Superior temporal gyrus (tissue), 1 donor: ENCODE data around the gene STK10.

ENCODE experiments used
- DNase-seq: peaks from one replicate; pipeline ENCODE4 v3.0.0-alpha.2; 2016; ENCODE audit errors: extremely low spot score

The STK10 gene

DNA sequence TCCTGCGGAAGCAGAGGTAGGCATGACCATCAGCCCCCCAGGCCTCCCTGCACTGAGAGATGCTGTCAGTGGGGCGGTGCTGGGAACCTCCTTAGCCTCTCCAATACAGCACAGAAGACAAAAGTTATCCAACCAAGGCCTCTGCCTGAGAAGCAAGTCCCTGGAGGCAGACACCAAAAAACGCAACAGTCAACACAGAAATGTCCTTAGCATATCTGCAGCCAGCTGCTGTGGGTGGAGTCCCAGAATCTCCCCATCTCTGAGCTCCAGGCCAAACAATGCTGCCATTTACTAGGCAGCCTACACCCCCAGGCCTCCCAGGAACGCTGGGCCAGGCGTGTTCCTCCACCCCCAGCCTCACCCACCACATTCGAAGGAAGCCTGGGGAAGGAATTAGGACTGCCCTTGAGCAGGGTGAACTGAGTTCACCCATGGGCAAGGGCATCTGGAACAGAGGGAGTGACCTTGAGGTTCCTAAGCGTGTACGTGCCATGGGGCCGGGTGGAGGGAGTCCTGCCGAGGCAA, 43.7 kb downstream of the STK10 start:
- DNase-seq = peak; percentile 69

DNA sequence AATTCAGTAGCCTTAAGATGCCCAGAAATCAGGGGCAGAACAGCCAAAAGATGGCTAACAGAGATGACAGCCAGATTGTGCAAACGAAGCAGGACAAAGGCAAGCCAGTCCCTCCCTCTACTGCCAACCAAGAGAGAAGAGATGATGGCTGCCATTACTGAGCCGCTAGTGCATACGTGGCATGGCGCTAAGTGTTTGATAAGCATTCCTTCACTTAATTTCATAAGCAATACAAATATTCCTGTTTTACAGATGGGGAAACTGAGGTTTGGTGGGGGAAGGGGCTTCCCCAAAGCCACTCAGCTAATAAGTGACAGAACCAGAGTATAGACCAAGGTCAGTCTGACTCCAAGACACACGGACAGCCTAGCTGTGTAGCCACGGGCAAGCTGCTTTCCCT, 44.1 kb downstream of the STK10 start:
- no peak for DNase-seq

DNA sequence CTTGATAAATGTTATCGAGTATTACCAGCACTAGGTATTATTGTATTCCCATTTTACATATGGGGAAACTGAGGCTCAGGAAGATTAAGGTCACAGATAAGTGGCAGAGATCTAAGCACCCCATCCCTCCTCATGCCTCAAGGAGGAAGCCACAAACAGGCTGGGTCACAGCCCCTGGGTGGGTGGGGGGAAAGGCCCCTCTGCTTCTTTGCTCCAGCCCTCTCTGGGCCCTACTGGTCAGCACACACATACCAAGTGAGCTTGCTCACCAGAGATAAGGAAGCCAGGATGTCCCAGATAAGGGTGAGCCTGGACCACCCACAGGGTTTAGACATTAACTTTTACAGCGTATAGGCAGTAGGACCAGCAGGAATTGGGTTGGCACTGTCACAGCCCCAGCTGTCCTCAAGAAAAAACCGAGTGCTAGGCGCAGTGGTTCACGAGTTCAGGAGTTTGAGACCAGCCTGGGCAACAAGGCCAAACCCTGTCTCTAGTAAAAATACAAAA, 45.3 kb downstream of the STK10 start:
- DNase-seq = no peak

DNA sequence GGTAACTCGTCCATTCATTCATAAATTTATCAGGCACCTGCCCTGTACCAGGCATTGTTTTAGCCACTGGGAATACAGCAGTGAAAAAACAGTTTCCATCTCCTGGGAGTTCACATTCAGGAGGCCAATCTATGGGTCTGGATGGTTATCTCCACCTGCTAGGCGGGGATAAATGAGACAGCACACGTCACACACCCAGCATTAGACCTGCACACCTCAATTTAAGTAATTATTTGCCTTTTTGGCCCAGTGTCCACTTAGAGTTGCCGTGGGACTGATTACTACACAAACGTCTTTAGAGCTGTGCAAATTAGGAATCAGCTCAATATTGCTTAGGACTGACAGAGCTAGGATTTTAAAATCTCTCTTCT, 46.1 kb downstream of the STK10 start:
- DNase-seq = no peak

DNA sequence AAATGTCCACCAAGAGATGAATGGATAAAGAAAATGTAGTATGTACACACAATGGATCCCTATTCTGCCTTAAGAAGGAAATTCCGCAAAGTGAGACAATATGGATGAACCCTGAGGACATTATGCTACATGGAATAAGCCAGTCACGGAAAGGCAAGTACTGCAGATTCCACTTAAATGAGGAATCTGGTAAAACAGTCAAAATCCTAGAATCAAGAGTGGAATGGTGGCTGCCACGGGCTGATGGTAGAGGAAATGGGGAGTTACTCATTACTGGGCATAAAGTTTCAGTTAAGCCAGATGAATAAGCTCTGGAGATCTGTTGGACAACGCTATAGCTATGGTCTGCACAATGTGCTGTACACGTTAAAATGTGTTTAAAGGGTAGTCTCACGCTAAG, 47.2 kb downstream of the STK10 start:
- DNase-seq = no peak

DNA sequence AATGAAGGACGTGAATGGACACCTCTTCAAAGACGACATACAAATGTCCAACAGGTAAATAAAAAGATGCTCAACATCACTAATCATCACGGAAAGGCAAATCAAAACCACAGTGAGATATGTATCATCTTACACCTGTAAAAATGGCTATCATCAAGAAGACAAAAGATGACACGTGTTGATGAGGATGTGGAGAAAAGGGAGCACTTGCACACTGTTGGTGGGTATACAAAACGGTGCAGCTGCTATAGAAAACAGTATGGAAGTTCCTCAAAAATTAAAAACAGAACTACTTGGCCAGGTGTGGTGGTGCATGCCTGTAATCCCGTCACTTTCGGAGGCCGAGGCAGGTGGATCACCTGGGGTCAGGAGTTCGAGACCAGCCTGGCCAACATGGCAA, 47.9 kb downstream of the STK10 start:
- DNase-seq = no peak

DNA sequence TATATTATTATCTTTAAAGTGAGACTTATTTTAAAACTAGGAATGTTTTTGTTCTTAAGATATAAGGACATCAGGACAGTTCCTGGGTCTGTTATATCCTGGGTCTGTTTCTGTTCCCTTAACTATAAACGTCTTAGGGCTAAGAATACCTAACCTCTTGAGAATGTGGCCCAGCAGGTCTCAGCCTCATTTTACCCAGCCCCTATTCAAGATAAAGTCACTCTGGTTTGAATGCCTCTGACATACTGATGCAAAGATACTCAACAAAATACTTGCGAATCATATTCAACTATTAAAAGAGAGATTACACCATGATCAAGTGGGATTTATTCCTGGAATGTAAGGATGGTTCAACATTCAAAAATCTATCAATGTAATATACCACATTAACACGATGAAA, 51.0 kb downstream of the STK10 start:
- no peak for DNase-seq

DNA sequence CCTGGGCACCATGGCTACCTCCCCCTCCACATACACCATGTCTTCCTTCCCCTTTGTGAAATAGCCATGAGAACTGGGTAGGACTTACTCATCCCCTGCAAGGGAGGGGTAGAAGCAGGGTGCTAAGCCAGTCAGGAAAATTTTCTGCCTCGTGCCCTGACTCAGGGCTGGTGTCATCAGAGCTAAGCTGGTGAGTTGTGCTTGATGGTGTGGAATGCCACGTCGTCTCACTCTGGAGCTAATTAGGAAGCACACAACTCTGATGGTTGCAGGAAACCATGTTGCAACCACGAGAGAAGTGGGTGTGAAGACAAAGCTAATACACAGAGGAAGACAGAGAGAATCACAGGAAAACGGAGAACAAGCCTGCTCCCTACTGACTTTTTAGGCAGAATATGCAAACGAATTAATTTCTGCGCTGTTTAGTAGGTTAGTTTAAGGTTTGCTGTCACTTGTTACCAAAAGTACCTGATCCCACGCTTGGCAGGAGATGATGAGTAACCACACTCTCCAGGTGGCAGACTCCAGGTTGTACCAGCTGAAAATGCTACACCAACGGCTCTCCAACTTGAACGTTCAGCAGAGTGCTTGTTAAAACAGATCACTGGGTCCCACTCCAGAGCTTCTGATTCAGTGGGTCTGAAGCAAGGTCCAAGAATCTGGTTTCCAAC, 54.5 kb downstream of the STK10 start:
- no peak for DNase-seq

DNA sequence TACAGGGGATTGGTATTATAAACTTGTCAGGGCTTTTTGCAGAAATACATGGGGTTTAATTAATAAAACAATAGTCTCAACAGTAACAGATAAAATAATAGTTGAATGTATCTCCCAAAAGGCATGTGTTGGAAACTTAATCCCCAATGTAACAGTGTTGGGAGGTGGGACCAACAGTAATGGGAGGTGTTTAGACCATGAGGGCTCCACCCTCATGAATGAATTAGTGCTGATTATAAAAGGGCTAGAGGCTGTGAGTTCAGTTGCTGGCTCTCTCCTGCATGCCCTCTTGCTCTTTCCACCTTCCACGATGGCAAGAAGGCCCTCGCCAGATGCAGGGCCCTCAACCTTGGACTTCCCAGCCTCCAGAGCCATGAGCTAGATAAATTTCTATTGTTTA, 56.3 kb downstream of the STK10 start:
- no peak for DNase-seq

DNA sequence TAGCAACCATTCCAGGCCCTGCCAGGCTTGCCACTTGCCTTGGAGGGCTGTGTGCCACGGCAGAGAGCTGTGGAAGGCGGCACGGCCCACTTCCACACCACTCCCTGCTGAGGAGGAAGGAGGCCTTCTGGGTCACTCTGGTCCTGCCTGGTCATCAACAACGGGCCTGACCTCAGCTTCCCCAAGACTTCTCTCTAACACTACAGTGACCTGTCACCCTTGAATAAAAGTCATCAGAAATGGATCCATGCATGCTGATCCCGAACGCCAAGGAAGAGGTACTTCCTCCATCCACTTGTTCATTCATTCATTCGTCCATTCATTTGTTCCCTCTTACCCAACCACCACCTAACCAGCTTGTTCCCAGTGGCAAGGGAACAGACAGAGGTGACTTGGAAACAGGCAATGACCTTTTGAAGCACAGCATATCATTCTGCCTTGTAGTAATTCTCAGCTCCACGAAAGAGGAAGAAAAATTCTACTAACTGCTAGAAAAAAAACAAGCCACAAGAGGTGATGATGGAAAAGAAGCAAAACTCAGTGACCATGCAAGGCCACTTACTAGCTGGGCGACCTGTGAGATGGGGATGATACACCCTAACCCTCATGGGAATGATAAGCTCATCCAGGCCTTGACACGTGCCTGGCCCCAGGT, 58.6 kb downstream of the STK10 start:
- DNase-seq = no peak

DNA sequence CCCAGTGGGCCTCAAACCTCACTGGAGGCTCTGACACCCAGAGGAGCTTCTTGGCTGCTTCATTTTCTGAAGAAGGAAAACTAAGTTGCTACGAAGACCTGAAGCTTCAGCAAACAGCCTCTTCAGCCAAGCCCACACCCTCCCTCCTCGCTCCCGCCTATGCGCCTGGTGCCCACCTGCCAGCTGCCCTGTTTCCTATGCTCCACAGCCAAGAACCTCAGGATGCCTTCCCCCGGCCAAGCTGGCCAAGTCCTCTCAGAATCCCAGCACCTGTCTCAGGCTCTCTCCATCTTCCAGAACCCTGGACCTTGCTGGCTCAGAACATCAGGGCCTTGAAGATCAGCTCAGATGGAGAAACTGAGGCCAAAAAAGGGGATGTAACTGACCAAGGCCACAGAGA, 60.4 kb downstream of the STK10 start:
- no peak for DNase-seq

DNA sequence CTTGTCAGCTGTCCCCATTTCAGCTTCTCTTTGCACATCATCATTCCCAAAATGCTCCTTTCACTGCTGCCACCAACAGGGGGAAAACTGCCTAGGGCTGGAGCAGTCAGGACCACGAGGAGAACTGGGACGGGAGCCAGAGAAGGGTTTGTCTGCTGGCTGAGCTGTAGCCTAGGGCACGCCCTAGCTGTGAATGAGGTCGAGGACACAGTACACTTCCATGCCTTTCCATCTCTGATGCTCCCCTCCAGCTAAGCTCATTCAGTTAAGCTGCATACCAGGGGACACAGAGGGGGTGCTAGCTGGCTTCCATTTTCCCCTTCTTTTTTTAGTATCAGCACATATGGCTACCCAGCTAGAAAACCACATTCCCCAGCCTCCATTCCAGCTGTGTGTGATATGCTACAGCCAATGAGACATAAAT, 64.7 kb downstream of the STK10 start:
- peak; percentile 78 for DNase-seq

DNA sequence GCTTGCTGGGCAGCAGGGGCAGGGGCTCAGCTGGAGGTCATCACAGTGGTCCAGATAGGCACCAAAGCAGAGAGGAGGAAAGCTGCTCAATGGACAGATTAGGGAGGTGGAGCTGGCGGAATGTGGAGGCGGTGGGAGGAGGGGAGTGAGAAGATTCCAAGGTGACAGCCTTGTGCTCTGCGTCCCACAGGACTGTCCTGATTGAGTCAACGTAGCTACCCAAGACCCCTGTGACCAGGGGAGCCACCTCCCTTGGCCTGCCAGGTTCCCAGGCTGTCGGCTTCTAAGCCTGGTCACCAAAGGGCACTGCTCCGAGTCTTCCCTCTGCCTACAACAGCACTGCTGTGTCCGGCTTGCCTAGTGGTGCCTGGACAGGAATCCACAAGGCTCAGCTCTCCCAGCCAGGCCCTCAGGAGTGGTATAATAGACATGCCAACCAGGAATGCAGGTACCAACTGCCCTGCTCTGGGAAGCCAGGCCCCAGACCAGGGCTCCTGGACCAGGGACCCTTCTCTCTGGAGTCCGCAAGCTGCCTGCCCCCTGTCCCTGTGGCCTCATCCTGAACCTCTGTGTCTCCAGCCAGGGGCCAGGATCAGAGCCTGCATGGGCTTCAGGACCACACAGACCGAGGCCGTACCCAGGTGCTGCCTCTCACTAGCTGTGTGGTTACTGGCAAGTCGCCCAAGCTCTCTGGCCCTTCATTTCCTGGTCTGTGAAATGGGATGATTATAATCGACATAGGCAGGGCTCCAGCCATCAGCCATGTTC, 67.9 kb downstream of the STK10 start:
- DNase-seq = no peak

DNA sequence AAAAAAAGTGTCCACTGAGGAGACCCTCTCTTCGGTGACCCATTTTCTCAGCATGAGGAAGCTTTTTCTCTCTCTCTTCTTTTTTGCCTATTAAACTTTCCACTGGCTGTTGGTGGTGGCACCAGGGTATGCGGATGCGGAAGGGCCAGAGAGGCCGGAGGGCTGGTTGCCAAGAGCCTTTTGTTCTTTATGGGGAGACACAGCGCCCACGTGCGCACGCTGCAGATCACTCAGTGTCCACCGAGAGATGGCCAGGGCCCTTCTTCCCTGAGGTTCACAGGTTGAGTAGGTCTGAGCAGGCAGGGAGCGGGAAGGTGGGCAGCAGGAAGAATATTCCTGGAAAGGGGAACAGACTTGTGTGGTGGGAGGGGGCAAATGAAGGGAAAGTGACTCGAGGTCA, 69.1 kb downstream of the STK10 start:
- no peak for DNase-seq

DNA sequence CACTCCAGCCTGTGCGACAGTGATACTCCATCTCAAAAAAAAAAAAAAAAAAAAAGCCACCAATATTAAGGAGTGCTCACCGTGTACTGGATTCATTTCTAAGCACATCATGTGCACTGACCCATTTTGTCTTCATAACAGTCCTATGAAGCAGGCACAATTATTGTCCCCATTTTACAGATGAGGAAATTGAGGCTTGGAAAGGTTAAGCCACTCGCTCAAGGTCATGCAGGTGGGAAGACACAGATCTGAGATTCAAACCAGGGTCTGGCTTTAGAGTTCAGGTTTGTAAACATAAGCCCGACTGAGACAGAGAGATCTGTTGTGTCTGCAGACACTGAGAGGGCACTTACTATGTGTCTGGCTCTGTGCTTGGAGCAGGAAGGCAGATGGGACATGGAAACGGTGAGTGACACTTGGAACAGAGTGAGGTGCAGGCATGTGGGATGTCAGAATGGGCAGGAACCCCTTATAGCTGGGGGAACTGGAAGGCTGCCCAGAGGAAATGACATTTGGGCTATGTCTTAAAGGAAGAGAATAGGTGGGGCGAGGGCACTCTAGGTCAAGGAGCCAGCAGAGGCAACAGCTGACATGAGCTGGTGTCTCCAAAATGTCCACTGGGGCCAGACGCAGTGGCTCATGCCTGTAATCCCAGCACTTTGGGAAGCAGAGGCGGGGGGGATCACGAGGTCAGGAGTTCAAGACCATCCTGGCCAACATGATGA, 69.9 kb downstream of the STK10 start:
- no peak for DNase-seq

DNA sequence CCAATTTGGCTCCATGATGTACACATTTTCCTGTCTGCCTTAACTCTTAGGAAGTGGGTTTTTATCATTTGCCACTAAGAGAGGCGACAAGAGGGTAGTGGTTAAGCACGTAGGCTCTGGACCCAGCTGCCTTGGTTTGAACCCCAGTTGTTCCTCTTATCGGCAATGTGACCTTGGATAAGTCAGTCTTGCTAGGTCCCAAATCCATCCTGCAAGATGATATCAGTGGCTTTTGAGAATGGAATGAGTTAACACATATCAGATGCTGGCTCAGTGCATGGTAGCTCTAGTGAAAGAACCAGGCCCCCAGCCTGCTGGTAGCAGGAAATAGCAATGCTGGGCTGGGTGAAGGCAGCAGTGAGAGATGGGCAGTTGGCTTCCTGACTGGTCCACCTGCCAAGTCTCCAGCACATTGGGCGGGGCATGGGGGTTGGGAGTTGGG, 72.5 kb downstream of the STK10 start:
- no peak for DNase-seq

DNA sequence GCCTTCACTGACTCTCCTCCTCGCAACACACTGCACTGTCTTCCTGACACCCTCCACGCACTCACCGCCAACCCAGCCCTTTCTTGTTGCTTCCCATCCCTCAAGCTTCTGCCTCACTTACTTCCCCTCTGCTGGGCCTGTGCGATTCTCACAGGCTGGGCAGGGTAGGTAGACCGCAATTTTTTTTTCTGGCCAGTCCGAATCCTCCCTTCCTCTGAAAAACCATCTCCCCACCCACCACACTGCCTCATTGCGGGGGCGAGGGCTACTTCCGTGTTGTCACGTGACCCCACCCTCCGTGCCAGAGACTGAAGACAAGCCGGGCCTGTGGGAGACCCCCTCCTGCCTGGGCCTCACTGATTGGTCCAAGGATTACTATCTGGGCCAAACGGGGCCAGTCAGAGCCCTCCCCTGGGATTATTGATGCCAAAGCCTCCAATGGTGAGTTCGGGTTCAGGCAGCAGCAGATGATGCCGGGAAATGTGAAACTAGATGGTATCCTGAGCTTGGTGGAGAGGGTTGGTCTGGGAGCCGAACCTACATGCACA, 73.1 kb downstream of the STK10 start:
- no peak for DNase-seq

DNA sequence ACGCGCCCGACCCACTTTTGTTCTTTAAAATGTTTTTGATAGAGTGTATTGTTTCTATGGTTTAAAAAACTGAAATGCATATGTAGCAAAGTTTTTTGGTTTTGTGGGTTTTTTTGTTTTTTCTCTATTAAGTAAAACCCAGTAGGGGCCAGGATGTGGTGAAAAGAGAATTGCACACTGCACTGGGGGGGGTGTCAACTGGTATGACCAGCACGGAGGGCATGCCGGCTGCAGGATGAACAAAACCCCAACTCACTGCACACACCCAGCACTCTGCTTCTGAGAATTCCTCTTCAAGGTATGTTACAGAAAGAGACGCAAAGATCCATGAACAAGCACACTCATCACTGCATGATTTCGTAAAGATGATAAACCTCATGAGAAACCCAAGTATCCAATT, 75.0 kb downstream of the STK10 start:
- DNase-seq = no peak

DNA sequence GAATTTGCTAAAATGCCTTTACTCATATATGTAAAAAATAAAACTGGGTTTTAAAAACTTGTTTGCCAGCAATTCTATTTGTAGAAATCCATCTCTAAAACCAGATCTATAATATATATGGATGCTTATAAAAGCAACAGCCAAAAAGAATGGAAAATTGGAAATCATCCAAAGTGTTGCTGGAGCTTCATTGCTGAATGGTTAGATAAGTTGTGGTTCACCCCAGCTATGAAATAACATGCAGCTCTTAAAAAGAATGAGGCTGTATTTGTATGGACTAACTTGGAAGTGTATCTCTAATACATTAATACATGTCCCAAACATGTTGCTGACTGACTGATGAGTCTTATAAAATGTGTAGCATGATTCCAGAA, 76.2 kb downstream of the STK10 start:
- DNase-seq = peak; percentile 15

DNA sequence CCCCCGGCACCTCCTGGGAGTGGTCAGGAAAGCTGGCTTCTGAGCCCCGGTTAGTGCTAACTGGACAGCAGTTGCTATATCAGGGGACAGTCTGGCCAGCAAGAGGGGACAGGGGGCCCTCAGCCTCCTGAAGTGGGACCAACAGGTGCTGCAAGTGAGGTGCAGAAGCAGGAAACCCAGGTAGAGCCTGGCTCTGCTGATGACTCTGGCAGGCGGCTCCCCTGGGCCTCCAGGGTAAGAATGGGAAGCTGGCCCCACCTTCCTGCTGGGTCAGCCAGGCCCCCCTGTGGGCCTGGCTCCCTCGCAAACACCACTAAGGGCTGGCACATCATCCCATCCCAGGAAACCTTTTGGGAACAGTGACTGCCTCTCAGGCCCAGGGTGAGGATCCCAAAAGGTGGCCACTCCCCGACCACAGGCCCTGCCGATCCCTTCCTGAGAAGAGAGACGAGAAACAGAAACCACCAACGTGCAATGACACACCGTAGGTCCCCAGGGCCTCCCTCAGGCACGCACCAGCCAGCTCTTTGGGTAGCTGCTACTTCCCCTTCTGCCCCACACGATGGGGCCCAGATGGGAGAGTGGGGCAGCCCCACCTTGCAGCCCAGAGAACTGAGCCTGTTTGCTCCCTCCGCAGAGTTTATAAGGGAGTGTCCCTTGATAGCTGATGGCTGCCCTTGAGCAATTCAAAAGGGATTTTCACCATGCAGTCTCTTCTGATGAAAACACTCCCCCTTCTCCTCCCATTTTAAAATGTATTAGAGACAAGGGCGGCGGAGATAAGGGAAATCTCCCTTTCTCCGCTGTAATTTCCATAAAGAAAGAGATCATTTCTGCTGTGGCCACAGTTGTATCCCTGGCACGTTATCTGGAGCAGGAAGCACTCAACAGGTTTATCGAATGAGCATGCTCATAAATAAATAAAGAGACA, 76.8 kb downstream of the STK10 start:
- DNase-seq = no peak
